Left cardiac atrium (tissue), 4 donors: ENCODE data around the gene XKR8. TPM values are rescaled to one million over a fixed set of nuclear protein-coding genes. Genes with fewer than 3 reads are reported as not detected.

Experiments
- ATAC-seq, 2 donors: fragments of 200-7000 bp; cut with Tn5 transposase; one replicate each; pipeline ENCODE4 v1.9.1; 2020; ENCODE audit warnings: mild to moderate bottlenecking in 2 of 2, moderate library complexity in 2 of 2
- DNase-seq: peaks from one replicate; pipeline ENCODE4 v3.0.0-alpha.2; 2020
- intact Hi-C, 2 donors: fragments of 100-400 bp; cut with DNase I; formaldehyde crosslinking; loops; one replicate each; pipeline versions ENCODE4 v1.14.1 to v1.15.1; 2022 to 2023
- total RNA-seq, 2 donors: library from RNA; stranded (reverse); fragmentation: NEBNext Ultra II Directional; extraction: Animal tissue kit (Norgen Biotek cat#: 25700); gene quantifications; one replicate each; pipeline ENCODE4 v1.2.1, GENCODE V29; 2021
- donor health status: DM: no; HTN: yes; CAD: no.
- donor health status: DM: no; HTN: yes; CAD: no; lungs with severe emphysema.
- donor health status: DM: yes; HTN: yes; CAD: no.
- donor health status: Dilated cardiomyopathy.

XKR8 gene
- total RNA-seq, 2 donors from 2014 or later, result 5.4 to 5.7 TPM

DNA sequence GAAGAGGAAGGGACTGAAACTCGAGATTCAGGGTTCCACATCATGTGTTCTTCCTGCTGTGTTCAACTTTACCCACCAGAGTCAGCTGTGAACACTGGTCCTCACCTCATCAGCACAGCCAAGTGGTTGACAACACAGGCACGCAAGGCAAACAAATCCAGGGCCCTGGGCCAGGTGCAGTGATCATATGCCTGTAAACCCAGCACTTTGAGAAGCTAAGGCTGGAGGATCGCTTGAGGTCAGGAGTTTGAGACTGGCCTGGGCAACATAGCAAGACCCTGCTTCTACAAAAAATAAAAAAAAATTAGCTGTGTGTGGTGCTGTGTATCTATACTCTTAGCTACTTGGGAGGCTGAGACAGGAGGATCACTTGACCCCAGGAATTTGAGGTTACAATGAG, 8.4 kb upstream of the XKR8 start:
- DNase-seq (no peak), ATAC-seq (no peak)
- intact Hi-C loops, result no loop called here

DNA sequence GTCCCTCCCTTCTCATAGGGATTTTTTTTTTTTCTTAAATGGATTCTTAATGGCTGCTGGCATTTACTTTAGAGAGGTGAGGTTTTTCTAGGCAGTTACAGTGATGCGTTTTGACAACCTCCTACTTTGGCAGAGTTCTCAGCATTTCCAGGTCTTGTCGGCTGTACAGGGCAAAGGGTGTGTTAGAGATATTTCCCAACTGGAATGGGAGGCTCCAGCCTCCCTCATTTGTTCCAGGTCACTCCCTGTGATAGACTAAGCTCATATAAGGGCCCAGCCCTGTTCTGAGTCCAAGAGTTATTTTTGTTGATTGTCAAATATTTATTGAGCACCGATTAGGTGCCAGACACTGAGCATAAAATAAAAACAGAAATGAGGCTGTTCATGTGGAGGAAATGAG, 7.6 kb upstream of the XKR8 start:
- DNase-seq (no peak), ATAC-seq (peak; percentile 44 to 92)
- intact Hi-C loops, result no loop called here

DNA sequence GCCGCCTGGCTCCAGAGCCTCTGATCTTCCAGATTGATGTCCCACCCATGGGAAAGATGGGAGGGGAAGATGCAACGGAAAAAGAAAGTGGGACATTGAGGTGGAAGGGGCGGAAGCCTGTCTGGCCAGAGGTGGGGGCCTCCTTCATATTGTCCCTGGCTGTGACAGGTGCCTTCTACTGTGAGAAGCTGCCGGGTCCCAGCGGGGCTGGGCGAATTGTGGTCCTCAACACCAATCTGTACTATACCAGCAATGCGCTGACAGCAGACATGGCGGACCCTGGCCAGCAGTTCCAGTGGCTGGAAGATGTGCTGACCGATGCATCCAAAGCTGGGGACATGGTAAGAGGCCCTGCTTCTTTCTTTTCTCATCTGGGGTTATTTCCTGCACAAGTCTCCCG, 5.6 kb upstream of the XKR8 start:
- no peak for ATAC-seq
- no peak for DNase-seq
- intact Hi-C loops, result no loop called here

DNA sequence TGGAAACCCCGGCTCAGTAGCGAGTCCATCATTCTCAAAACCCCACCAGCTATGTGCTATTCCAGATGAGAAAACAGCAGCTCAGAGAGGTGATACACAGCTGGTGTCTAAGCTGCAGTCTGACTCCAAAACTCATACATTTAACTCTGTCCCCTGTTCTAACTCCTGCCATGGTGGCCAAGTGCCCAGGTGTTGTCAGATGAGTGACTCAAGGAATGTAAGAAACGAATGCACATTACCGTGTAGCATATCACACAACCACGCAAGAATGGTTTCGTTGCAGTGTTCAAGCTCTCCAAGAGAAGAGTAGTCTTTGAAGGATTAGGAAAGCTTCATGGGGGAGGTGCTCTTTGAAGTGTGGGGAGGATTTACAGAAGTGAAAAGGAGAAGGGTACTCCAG, 4.7 kb upstream of the XKR8 start:
- DNase-seq (no peak), ATAC-seq (no peak)
- intact Hi-C loops, result no loop called here

DNA sequence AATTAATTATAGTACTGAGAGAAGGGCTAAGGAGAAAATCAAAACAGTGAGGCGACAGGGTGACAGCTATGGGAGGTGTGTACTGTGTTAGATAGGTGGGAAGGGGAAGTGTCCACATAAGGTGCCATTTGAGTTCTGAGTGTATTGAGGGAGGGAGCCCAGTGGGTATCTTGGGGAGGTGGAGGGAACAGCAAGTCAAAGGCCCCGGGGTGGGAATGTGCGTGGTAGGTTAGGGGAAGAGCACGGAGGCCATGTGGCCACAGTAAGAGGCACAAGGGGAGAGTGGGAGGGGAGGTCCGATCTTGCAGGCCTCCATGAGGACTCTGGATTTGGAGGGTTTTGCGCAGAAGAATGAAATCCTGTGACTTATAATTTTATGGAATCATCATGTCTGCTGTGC, 3.0 kb upstream of the XKR8 start:
- no peak for ATAC-seq
- intact Hi-C loops, result no loop called here
- no peak for DNase-seq

DNA sequence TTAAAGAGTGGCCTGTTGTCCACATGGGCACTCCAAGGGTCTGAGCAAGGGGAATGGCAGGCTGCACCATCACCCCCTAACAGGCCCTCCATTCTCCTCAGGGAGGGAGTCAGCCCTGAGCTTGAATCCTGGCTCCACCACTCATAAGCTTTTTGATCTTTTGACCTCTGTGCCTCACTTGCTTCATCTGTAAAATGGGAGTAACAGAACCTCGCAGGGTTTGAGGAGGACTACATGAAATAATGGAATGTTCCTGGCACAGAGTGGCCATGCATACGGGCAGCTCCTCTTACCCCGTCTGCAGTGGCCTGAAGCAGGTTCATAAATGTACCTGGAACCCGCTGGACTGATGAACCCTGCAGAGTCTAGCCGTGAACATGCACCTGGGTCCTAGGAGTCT, 2.1 kb upstream of the XKR8 start:
- ATAC-seq (no peak), DNase-seq (no peak)
- intact Hi-C loops, result no loop called here

DNA sequence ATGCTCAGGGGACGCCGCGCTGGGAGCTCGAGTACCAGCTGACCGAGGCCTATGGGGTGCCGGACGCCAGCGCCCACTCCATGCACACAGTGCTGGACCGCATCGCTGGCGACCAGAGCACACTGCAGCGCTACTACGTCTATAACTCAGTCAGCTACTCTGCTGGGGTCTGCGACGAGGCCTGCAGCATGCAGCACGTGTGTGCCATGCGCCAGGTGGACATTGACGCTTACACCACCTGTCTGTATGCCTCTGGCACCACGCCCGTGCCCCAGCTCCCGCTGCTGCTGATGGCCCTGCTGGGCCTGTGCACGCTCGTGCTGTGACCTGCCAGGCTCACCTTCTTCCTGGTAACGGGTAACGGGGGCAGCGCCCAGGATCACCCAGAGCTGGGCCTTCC, 1.3 kb upstream of the XKR8 start:
- no peak for DNase-seq
- no peak for ATAC-seq
- intact Hi-C loops, result no loop called here

DNA sequence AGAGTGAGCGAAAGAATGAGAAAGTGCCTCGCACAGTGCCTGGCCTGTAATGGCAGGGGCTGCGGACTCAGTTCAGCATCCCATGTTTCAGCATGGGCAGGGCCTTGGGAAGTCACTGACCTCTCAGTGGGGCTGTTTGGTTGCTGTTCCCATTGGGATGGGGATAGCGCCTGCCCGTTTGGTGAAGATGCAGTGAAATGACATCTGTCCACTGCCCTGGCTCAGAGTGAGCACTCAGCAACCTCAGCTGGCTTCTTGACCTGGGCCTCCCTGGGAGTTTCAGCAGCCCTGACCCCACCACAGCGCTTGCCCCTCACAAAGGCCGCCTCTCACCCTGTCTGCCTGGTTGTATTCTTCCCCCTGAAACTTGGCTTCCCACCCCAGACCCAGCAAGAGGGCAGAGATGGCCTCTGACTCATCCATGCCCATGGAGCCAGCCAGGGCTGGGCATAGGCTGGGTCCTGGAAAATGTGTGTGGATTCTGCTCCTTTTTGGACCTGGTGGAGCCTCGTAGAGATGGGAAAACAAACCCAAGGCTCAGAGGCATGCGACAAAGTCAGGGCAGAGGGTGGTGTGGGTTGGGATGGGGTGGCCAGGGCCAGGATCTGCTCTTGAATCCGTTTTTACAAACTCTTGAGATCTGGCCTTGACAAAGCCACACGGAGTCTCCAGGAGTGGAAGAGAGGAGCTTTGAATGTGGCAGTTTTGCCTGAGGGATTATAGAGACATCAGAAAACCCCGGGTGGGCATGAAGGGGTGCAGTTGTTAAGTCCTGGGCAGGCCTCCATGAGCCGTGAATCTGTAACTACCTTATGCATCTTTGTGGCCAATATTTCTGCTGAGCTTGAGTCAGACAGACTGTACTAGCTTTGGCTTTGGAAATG, 1.2 kb downstream of the XKR8 start:
- peak in 1 of 2 donors; percentile 38 for ATAC-seq
- DNase-seq, result no peak
- intact Hi-C loops, result no loop called here

DNA sequence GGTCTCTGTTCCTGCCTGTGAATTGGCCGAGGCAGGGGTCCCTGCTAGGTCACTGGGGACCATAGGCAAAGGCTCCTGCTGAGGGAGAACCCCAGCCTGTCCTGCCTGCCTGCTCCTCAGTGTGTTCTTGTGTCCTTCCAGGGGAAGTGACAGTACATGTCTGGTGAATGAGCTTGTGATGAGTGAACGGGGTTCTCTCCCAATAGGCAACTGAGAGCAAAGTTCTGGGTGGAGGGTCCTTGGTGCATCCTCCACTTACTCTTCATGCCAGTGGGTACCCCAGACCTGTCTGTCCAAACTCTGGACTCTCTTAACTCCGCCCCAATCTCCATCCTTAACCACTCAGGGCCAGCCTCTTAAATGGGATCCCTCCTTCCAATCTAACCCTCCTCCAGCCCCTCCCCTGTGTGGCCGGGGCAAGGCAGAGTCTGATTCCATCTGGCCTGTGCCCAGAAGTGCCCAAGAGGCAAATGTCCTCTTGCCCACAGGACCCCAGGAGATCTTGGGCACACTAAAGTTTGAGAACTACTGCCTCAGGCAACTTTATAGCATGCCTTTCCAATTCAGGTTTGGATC, 2.0 kb downstream of the XKR8 start:
- intact Hi-C loops, result no loop called here
- ATAC-seq (no peak), DNase-seq (no peak)

DNA sequence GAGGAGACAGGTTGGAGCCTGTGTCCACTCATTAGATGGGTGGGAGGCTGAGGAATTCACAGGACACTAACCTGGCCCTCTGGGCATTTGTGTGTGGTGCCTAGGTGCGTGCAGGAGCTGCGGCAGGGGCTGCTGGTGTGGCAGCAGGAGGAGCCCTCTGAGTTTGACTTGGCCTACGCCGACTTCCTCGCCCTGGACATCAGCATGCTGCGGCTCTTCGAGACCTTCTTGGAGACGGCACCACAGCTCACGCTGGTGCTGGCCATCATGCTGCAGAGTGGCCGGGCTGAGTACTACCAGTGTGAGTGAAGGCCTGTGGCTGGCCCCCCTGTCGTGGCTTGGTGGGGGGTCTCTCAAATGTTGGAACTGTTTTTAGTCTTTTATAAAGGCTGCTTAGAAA, 3.6 kb downstream of the XKR8 start:
- intact Hi-C loops, result no loop called here
- no peak for ATAC-seq
- DNase-seq, result no peak

DNA sequence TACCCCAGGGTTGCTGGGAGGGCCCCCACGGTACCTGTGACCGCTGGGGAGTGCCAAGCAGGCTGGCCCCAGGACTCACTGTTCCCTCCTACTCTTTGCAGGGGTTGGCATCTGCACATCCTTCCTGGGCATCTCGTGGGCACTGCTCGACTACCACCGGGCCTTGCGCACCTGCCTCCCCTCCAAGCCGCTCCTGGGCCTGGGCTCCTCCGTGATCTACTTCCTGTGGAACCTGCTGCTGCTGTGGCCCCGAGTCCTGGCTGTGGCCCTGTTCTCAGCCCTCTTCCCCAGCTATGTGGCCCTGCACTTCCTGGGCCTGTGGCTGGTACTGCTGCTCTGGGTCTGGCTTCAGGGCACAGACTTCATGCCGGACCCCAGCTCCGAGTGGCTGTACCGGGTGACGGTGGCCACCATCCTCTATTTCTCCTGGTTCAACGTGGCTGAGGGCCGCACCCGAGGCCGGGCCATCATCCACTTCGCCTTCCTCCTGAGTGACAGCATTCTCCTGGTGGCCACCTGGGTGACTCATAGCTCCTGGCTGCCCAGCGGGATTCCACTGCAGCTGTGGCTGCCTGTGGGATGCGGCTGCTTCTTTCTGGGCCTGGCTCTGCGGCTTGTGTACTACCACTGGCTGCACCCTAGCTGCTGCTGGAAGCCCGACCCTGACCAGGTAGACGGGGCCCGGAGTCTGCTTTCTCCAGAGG, 6.8 kb downstream of the XKR8 start:
- intact Hi-C loops, result no loop called here
- no peak for DNase-seq
- ATAC-seq, result no peak

DNA sequence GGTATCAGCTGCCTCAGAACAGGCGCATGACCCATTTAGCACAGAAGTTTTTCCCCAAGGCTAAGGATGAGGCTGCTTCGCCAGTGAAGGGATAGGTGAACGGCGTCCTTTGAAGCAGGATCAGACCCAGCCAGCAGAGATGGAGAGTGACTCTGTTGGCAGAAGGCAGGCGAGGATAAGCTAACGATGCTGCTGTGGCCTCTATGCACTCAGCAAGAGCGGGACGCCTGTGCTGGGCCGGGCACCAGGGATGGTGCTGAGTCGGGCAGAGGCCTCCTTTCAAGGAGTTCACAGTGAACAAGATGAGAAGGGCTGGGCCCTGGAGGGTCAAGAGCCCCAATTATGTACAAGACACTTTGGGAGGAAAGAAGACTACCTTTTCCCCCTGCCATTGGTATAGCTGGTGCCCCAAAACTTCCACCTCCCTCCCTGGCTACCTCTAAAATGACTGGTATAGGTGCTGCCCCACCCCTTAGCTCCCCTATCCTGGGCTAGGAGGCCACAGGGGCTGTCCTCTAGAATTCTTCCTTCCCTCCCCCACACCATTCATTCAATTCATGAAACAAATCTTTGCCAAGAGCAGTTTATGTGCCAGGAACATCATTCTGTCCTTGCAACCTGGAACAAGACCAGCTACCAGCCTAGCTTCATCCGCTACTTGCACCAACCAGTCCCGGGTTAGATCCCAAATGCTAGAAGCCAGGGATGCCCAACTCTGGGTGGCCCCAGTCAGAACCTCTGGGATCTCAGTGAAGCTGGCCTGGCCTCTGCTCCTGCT, 7.5 kb downstream of the XKR8 start:
- intact Hi-C loops, result no loop called here
- no peak for DNase-seq
- no peak for ATAC-seq

DNA sequence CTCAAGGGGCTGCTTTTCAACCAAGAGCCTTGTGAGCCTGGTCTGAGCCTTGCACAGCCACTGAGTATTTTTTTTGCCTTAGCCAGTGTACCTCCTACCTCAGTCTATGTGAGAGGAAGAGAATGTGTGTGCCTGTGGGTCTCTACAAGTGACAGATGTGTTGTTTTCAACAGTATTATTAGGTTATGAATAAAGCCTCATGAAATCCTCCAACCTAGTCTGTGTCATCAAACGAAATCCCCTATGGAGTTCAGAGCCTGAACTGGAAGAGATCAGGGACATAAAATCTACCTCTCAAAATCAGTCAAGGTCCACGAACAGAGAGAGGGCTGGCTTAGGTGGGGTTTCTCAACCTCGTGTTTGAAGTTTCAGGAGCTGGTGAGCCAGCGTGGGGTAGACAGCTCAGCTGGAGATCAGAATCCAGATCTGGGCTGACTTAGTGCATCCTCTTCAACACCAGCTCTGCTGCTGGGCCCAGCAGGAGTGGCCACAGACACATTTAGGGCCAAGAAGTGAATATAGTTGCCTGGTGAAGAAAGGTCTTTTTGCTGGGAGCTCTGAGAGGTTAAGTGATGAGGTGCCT, 8.2 kb downstream of the XKR8 start:
- ATAC-seq (no peak), DNase-seq (no peak)
- intact Hi-C loops, result no loop called here

DNA sequence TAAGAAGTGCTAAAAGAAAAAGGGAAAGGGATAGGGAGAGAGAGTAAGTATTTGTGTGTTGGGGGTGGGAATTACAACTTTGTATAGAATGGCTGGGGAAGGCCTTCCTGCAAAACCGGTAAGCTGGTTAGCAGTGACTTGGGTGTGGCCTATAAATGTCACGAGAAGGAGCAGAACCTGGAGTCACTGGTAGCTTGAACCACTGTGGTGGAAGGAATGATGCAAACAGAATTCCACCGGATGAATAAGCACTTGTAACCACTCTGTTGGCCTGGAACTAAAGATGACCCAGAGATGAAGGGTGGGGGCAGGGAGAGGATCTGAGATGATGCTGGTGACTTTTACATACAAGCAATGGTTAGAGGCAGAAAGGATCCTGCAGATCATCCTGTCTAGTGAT, 8.9 kb downstream of the XKR8 start:
- ATAC-seq (peak in 1 of 2 donors; percentile 14), DNase-seq (no peak)
- intact Hi-C loops, result no loop called here

DNA sequence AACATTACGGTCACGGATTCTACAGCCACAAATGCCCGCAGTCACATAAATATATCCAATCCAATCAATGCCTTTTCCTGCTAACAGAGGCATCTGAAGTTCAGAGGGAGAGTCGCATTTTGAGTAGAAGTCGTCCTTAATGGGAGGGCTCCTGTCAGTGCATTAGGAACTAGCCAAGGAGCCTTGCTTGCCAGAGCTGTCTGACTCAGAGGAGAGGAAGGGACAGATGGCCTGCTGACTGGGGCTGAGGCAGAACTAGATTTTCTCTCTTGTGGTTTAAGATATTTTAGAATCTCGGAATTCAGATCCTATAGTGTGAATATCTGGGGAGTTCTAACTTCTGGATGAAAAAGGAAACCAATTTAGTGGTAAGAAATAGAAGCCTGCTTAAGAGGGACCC, 10.6 kb downstream of the XKR8 start:
- peak; percentile 69 to 71 for ATAC-seq
- no peak for DNase-seq
- intact Hi-C loops, result loop anchor here in 1 of 2 donors (10.0 kb wide), 1 partner anchor 106 kb away; no protein-coding TSS in a partner anchor

DNA sequence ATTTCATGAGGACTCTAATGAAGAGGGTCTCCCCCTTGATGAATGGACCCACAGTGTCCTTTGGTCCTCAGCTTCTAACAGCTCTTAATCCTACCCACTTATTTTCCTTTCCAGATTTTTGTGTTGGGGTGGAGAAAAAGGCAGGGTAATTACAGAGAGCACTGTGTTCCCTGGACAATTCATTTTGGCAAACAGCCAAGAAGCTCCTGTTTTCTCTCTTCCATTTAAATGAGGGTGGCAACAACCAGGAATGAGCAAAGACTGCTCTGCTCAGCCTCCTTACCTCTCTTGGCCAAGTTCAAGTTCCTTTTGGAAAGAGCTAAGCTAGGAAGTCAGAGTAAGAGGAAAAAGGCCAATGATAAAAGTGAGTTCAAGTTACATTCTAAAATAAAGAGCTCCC, 11.9 kb downstream of the XKR8 start:
- DNase-seq (no peak), ATAC-seq (peak; percentile 42 to 55)
- intact Hi-C loops, result loop anchor here in 1 of 2 donors (10.0 kb wide), 1 partner anchor 107 kb away; no protein-coding TSS in a partner anchor

DNA sequence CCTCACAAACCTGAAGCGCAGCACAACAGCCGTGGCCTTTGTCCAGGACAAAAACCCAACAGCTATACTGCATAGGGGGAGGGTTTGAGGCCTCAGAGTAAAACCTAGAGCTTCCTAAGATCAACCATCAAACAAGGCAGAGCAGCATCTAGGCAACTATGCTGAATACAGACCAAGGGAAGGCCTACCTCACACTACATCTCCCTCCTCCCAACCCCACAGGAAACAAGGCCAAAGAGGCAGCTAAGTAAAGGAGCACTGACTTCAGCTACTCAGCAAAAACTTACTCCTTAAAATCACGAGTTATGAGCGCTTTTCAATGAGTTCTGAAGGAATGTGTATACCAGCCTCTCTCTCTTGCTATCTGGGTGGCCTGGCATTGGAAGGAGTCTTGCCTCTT, 12.4 kb downstream of the XKR8 start:
- DNase-seq, result no peak
- intact Hi-C loops, result loop anchor here in 1 of 2 donors (10.0 kb wide), 1 partner anchor 107 kb away; no protein-coding TSS in a partner anchor
- no peak for ATAC-seq

DNA sequence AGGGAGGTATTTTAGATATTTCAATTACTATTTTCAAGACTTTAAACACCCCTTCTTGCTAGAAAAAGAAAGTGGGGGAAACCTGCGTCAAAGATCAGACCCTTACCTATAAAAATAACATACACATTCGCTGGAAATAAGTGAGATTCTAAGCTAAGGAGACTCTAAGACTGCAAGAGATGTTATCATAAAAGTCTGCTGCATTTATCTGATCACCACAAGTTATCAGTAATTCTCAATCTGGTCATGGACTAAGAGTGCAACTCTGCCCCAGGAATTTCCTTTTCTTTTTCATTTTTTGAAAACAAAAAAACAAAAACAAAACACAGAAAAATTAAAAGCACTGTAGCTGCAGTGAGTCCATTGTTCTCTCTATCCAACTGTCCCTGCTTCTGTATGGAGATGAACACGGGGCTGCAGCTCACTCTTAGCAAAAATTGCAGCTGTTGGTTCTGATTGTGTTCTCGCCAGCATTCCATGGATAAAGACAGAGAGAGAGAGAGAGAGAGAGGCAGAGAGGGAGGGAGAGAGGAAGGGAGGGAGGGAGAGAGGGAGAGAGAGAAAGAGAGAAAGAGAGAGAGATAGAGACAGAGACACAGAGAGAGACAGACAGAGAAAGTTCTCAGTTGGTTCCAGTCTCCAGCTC, 14.1 kb downstream of the XKR8 start:
- no peak for DNase-seq
- no peak for ATAC-seq
- intact Hi-C loops, result loop anchor here in 1 of 2 donors (10.0 kb wide), 1 partner anchor 109 kb away; no protein-coding TSS in a partner anchor

DNA sequence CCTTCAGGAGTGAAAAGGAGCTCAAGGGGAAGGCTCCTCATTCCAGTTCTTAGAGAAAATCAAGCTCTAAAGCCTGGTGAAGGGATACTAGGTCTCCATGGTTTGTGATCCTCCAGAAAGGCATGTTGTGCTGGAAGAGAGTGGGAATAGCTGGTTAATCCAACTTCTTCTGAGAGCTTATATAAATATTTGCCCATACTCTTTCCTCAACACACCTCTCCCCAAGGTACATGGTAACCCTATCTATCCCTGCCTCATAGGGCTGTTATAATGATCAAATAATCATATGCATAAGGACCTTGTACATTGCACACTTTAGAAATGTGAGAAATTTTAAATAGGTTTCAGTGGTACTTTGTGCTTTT, 14.6 kb downstream of the XKR8 start:
- DNase-seq, result no peak
- intact Hi-C loops, result loop anchor here in 1 of 2 donors (10.0 kb wide), 1 partner anchor 110 kb away; no protein-coding TSS in a partner anchor
- no peak for ATAC-seq
